K562 (cell line): ENCODE results near the gene TIMP3. TPM values are rescaled to one million over a fixed set of nuclear protein-coding genes. Genes with fewer than 3 reads are reported as not detected.

Source experiments
- JUND ChIP-seq, 2 experiments: IDR thresholded peaks; 2 replicates in 1 of 2; 3 replicates in 1 of 2; pipeline ENCODE4 v1.6.1; 2011; ENCODE audit warnings: borderline replicate concordance in 2 of 2, low read depth in 2 of 2, low read length in 2 of 2, improper control_type of control experiment in 1 of 2, missing biosample characterization in 1 of 2, missing genetic modification characterization in 1 of 2, missing genetic modification reagents in 1 of 2
- RCOR1 ChIP-seq, 2 experiments: IDR thresholded peaks; 2 replicates each; pipeline ENCODE4 v1.6.1; 2012; ENCODE audit warnings: low read depth in 2 of 2, low read length in 2 of 2, borderline replicate concordance in 1 of 2, improper control_type of control experiment in 1 of 2
- STAT5A ChIP-seq: IDR thresholded peaks from 2 replicates; pipeline ENCODE4 v1.6.1; 2012; ENCODE audit warnings: low read length, inconsistent platforms, borderline replicate concordance
- ZNF830 ChIP-seq: fragments of 250-450 bp; sonication (Bioruptor Pico); IDR thresholded peaks from 2 replicates; pipeline ENCODE4 v1.5.0; 2021; ENCODE audit warnings: mild to moderate bottlenecking
- polyA plus RNA-seq, 8 experiments: library from polyadenylated mRNA; depleted of rRNA in 4 of 8; stranded (reverse) in 5 of 8; unstranded in 3 of 8; fragments of >200 nt; fragmentation: Nextera tagmentation in 2 of 8; fragmentation: Illumina TruSeq in 1 of 8; extraction: Ambion mirVana in 2 of 8; extraction: Trizol in 1 of 8; gene quantifications; 2 replicates each; pipeline versions ENCODE4 v1.2.1 to v1.2.3, GENCODE V29; 2011 to 2014; ENCODE audit warnings: inconsistent platforms in 1 of 8, missing spikeins in 1 of 8
- total RNA-seq, 7 experiments: library from RNA; depleted of rRNA in 6 of 7; stranded (reverse); fragments of >200 nt in 6 of 7; fragmentation: Illumina TruSeq in 2 of 7; extraction: Trizol in 2 of 7; gene quantifications; 2 replicates each; pipeline versions ENCODE4 v1.2.1 to v1.2.3, GENCODE V29; 2011 to 2021; ENCODE audit warnings: low replicate concordance in 1 of 7
- TF ChIP-seq, protein P1 (sequence below): sonication (generic); formaldehyde crosslinking; IDR thresholded peaks from 2 replicates; pipeline ENCODE4 v1.8.0; 2022; ENCODE audit warnings: mild to moderate bottlenecking, missing genetic modification reagents
- TF ChIP-seq, protein P2 (sequence below), 2 experiments: fragments of 450-650 bp in 1 of 2; IDR thresholded peaks; 2 replicates each; pipeline ENCODE4 v1.6.1; 2011 to 2017; ENCODE audit warnings: low read depth in 2 of 2, antibody characterized with exemption in 1 of 2, borderline replicate concordance in 1 of 2, low read length in 1 of 2, mild to moderate bottlenecking in 1 of 2, mixed read lengths in 1 of 2; ENCODE audit not compliant: control insufficient read depth in 1 of 2

TIMP3 gene
- total and polyA plus RNA-seq, 9 of the 15 experiments (the other 6 are each of a cell fraction or from before 2014, with no cell fraction given): 0.07 to 0.73 (median 0.18) TPM

GRCh38 chr22:32823024-32823730 is 21.7 kb downstream of the TIMP3 start (continued):
- TF ChIP-seq JUND (IDR thresholded peaks at IDR 0.05; ENCODE audit: borderline replicate concordance, low read depth, low read length) (no peak), JUND (tag; IDR thresholded peaks at IDR 0.05; ENCODE audit: borderline replicate concordance, low read depth, low read length) (no peak), RCOR1 (IDR thresholded peaks at IDR 0.05; ENCODE audit: borderline replicate concordance in 1 of 2, low read depth in 2 of 2, low read length in 2 of 2) (peak in 1 of 2 experiments; percentile 54; a peak in 1 of 4 replicates), STAT5A (no peak), ZNF830 (no peak)
- TF ChIP-seq, protein P1, sequence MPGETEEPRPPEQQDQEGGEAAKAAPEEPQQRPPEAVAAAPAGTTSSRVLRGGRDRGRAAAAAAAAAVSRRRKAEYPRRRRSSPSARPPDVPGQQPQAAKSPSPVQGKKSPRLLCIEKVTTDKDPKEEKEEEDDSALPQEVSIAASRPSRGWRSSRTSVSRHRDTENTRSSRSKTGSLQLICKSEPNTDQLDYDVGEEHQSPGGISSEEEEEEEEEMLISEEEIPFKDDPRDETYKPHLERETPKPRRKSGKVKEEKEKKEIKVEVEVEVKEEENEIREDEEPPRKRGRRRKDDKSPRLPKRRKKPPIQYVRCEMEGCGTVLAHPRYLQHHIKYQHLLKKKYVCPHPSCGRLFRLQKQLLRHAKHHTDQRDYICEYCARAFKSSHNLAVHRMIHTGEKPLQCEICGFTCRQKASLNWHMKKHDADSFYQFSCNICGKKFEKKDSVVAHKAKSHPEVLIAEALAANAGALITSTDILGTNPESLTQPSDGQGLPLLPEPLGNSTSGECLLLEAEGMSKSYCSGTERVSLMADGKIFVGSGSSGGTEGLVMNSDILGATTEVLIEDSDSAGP (CRISPR knock-in tag): no peak
- TF ChIP-seq, protein P2, sequence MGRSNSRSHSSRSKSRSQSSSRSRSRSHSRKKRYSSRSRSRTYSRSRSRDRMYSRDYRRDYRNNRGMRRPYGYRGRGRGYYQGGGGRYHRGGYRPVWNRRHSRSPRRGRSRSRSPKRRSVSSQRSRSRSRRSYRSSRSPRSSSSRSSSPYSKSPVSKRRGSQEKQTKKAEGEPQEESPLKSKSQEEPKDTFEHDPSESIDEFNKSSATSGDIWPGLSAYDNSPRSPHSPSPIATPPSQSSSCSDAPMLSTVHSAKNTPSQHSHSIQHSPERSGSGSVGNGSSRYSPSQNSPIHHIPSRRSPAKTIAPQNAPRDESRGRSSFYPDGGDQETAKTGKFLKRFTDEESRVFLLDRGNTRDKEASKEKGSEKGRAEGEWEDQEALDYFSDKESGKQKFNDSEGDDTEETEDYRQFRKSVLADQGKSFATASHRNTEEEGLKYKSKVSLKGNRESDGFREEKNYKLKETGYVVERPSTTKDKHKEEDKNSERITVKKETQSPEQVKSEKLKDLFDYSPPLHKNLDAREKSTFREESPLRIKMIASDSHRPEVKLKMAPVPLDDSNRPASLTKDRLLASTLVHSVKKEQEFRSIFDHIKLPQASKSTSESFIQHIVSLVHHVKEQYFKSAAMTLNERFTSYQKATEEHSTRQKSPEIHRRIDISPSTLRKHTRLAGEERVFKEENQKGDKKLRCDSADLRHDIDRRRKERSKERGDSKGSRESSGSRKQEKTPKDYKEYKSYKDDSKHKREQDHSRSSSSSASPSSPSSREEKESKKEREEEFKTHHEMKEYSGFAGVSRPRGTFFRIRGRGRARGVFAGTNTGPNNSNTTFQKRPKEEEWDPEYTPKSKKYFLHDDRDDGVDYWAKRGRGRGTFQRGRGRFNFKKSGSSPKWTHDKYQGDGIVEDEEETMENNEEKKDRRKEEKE (IDR thresholded peaks at IDR 0.05; ENCODE audit: borderline replicate concordance in 1 of 2, control insufficient read depth in 1 of 2, low read depth in 2 of 2, low read length in 1 of 2): no peak
